ENCODE data around the gene SGO2.
"Not testable (repeated sequence)": the region's sequence is repeated elsewhere in the genome, so short reads cannot be mapped to it uniquely, and the experiment has no call there.

The SGO2 gene

GRCh38 chr2:200592406-200593075 lies 66.5 kb downstream of the SGO2 start:
- DNase-seq (ENCODE audit: low read depth, low spot score) = no peak

GRCh38 chr2:200593905-200594304 lies 67.9 kb downstream of the SGO2 start:
- DNase-seq (ENCODE audit: low read depth, low spot score) = no peak

- no peak for DNase-seq (ENCODE audit: low read depth, low spot score)
These were observed 69.9 kb downstream of the SGO2 start for GRCh38 chr2:200595913-200596312.

GRCh38 chr2:200596774-200597570 lies 71.0 kb downstream of the SGO2 start:
- DNase-seq (ENCODE audit: low read depth, low spot score) = no peak

- DNase-seq (ENCODE audit: low read depth, low spot score) = no peak
These were observed 73.2 kb downstream of the SGO2 start for GRCh38 chr2:200599206-200599605.

- DNase-seq (ENCODE audit: low read depth, low spot score) = no peak
These were observed 74.7 kb downstream of the SGO2 start for GRCh38 chr2:200600549-200601225.

- DNase-seq (ENCODE audit: low read depth, low spot score) = no peak
These were observed 76.6 kb downstream of the SGO2 start for GRCh38 chr2:200602584-200602983.

GRCh38 chr2:200603972-200604371 lies 78.0 kb downstream of the SGO2 start:
- DNase-seq (ENCODE audit: low read depth, low spot score) = no peak

- no peak for DNase-seq (ENCODE audit: low read depth, low spot score)
These were observed 78.7 kb downstream of the SGO2 start for GRCh38 chr2:200604571-200605255.

- no peak for DNase-seq (ENCODE audit: low read depth, low spot score)
These were observed 82.5 kb downstream of the SGO2 start for GRCh38 chr2:200608341-200609027.

- DNase-seq (ENCODE audit: low read depth, low spot score) = no peak
These were observed 83.1 kb downstream of the SGO2 start for GRCh38 chr2:200609028-200609614.

- DNase-seq (ENCODE audit: low read depth, low spot score) = not testable (repeated sequence)
These were observed 84.2 kb downstream of the SGO2 start for GRCh38 chr2:200610217-200610616.

GRCh38 chr2:200613692-200614091 lies 87.7 kb downstream of the SGO2 start:
- DNase-seq (ENCODE audit: low read depth, low spot score) = no peak

GRCh38 chr2:200614249-200614648 lies 88.2 kb downstream of the SGO2 start:
- DNase-seq (ENCODE audit: low read depth, low spot score) = no peak

GRCh38 chr2:200615247-200615646 lies 89.2 kb downstream of the SGO2 start:
- no peak for DNase-seq (ENCODE audit: low read depth, low spot score)

GRCh38 chr2:200616193-200616592 lies 90.2 kb downstream of the SGO2 start:
- no peak for DNase-seq (ENCODE audit: low read depth, low spot score)

- no peak for DNase-seq (ENCODE audit: low read depth, low spot score)
These were observed 90.6 kb downstream of the SGO2 start for GRCh38 chr2:200616656-200617055.

- DNase-seq (ENCODE audit: low read depth, low spot score) = no peak
These were observed 91.4 kb downstream of the SGO2 start for GRCh38 chr2:200617156-200618053.

GRCh38 chr2:200618054-200618419 lies 92.0 kb downstream of the SGO2 start:
- DNase-seq (ENCODE audit: low read depth, low spot score) = no peak

- DNase-seq (ENCODE audit: low read depth, low spot score) = no peak
These were observed 92.6 kb downstream of the SGO2 start for GRCh38 chr2:200618590-200619021.
